Esophagus muscularis mucosa (tissue), 4 donors: ENCODE data around the gene ASAP2. TPM values are rescaled to one million over a fixed set of nuclear protein-coding genes. Genes with fewer than 3 reads are reported as not detected.

ENCODE experiments used
- DNase-seq: peaks from one replicate; pipeline ENCODE4 v3.0.0-alpha.2; 2017; ENCODE audit errors: extremely low spot score
- H3K27ac ChIP-seq, 4 donors: fragments of 200-600 bp; sonication (generic); replicated peaks in 1 of 4; 1 replicate in 3 of 4; 2 replicates in 1 of 4; pipeline ENCODE4 v1.5.1; 2016 to 2019; ENCODE audit warnings: mild to moderate bottlenecking in 1 of 4
- H3K27me3 ChIP-seq, 4 donors: fragments of 200-600 bp; sonication (generic); one replicate each; pipeline versions ENCODE4 v1.5.1 to v1.6.0; 2016 to 2019
- H3K36me3 ChIP-seq, 4 donors: fragments of 200-600 bp; sonication (generic); one replicate each; pipeline ENCODE4 v1.5.1; 2016 to 2019
- H3K4me1 ChIP-seq, 4 donors: fragments of 200-600 bp; sonication (generic); one replicate each; pipeline ENCODE4 v1.5.1; 2016 to 2019
- H3K4me3 ChIP-seq, 4 donors: fragments of 200-600 bp; sonication (generic); 1 replicate in 2 of 4; 2 replicates in 2 of 4; pipeline ENCODE4 v1.5.1; 2016 to 2019; ENCODE audit warnings: mild to moderate bottlenecking in 4 of 4, moderate library complexity in 1 of 4
- H3K9me3 ChIP-seq, 4 donors: fragments of 200-600 bp; sonication (generic); 1 replicate in 3 of 4; 2 replicates in 1 of 4; pipeline ENCODE4 v1.5.1; 2016 to 2019
- CTCF ChIP-seq, 3 experiments: fragments of 200-600 bp in 2 of 3; fragments of 450-650 bp in 1 of 3; sonication (generic) in 2 of 3; IDR thresholded peaks; one replicate each; pipeline ENCODE4 v1.5.1; 2017 to 2019; ENCODE audit warnings: antibody characterized with exemption in 3 of 3, mild to moderate bottlenecking in 2 of 3, moderate library complexity in 1 of 3
- EP300 ChIP-seq: sonication (generic); formaldehyde crosslinking; IDR thresholded peaks from one replicate; pipeline ENCODE4 v1.6.1; 2017; ENCODE audit warnings: antibody characterized with exemption
- POLR2A ChIP-seq: fragments of 450-650 bp; IDR thresholded peaks from one replicate; pipeline ENCODE4 v1.6.1; 2017; ENCODE audit warnings: antibody characterized with exemption, moderate library complexity, mild to moderate bottlenecking, low read depth
- POLR2AphosphoS5 ChIP-seq, 2 donors: sonication (generic); formaldehyde crosslinking; IDR thresholded peaks; one replicate each; pipeline ENCODE4 v1.6.1; 2017; ENCODE audit warnings: antibody characterized with exemption in 2 of 2
- WGBS: methylation state at CpG from one replicate; pipeline ENCODE4 v1.1.5; 2018; 5-methylcytosine and 5-hydroxymethylcytosine counted together
- intact Hi-C: fragments of 100-400 bp; cut with DNase I; formaldehyde crosslinking; loops from one replicate; pipeline ENCODE4 v1.15.1; 2023
- total RNA-seq, 4 donors: library from RNA; depleted of rRNA; stranded (reverse); fragments of >200 nt; gene quantifications; one replicate each; pipeline versions ENCODE4 v1.1.0 to v1.2.1, GENCODE V29; 2016

The ASAP2 gene
- total RNA-seq, 4 donors from 2014 or later: 18.7 to 24.0 (median 21.3) TPM

GRCh38 chr2:9204939-9205338 is 1.7 kb upstream of the ASAP2 start:
- H3K36me3 ChIP-seq: no peaks in the 10 kb centered on the region
- 92% methylated on average over 3 of the region's 3 CpGs for WGBS
- TF ChIP-seq POLR2AphosphoS5 (IDR thresholded peaks at IDR 0.05) (no peak), POLR2A (no peak), CTCF (IDR thresholded peaks at IDR 0.05) (no peak), EP300 (no peak)
- peaks cover 9 to 44% (median 33%) of the 10 kb centered on the region in 4 donors for H3K4me1 ChIP-seq
- DNase-seq: no peak
- intact Hi-C loops: loop anchor here (5.0 to 10.0 kb wide), 2 partner anchors 112 to 220 kb away; partner anchors contain the start of genes CPSF3 and ITGB1BP1
- no peaks in the 10 kb centered on the region for H3K27me3 ChIP-seq
- no peak overlapping the region for H3K4me3 ChIP-seq
- H3K9me3 ChIP-seq: no peaks in the 10 kb centered on the region
- H3K27ac ChIP-seq: peak overlapping the region in 1 of 4 donors; percentile 88

- Histone ChIP-seq H3K27me3 (no peaks in the 10 kb centered on the region), H3K27ac (peak overlapping the region; percentile 80 to 88 (median 84)), H3K4me3 (peak overlapping the region; percentile 67 to 93 (median 83)), H3K4me1 (peaks cover 11 to 49% (median 38%) of the 10 kb centered on the region in 4 donors), H3K9me3 (no peaks in the 10 kb centered on the region), H3K36me3 (no peaks in the 10 kb centered on the region)
- no peak for DNase-seq
- TF ChIP-seq POLR2A (no peak), CTCF (IDR thresholded peaks at IDR 0.05) (no peak), EP300 (no peak), POLR2AphosphoS5 (IDR thresholded peaks at IDR 0.05) (no peak)
- intact Hi-C loops: loop anchor here (5.0 to 10.0 kb wide), 2 partner anchors 112 to 219 kb away; partner anchors contain the start of genes CPSF3 and ITGB1BP1
- WGBS: 68% methylated on average over 6 of the region's 6 CpGs
Observed at GRCh38 chr2:9205486-9205885, 1.1 kb upstream of the ASAP2 start.

GRCh38 chr2:9206991-9207640 is 504 bp downstream of the ASAP2 start:
- intact Hi-C loops: loop anchor here (1.0 to 10.0 kb wide), 4 partner anchors 64 to 218 kb away; partner anchors contain the start of genes CPSF3 and ITGB1BP1
- TF ChIP-seq EP300 (no peak), POLR2A (no peak), POLR2AphosphoS5 (IDR thresholded peaks at IDR 0.05) (no peak), CTCF (IDR thresholded peaks at IDR 0.05) (no peak)
- Histone ChIP-seq H3K27me3 (no peaks in the 10 kb centered on the region), H3K4me1 (peaks cover 19 to 56% (median 55%) of the 10 kb centered on the region in 4 donors), H3K27ac (peak overlapping the region; percentile 80 to 89 (median 86)), H3K9me3 (no peaks in the 10 kb centered on the region), H3K4me3 (peak overlapping the region; percentile 67 to 93 (median 83)), H3K36me3 (no peaks in the 10 kb centered on the region)
- under 1% methylated on average over 29 of the region's 84 CpGs for WGBS
- DNase-seq: no peak

- TF ChIP-seq POLR2A: no peak
- TF ChIP-seq POLR2AphosphoS5 (IDR thresholded peaks at IDR 0.05): peak; percentile 13 to 57
- intact Hi-C loops: loop anchor here (2.0 to 10.0 kb wide), 3 partner anchors 65 to 217 kb away; partner anchors contain the start of genes CPSF3 and ITGB1BP1
- peak overlapping the region; percentile 67 to 93 (median 83) for H3K4me3 ChIP-seq
- peak overlapping the region; percentile 80 to 89 (median 86) for H3K27ac ChIP-seq
- H3K9me3 ChIP-seq: no peaks in the 10 kb centered on the region
- no peaks in the 10 kb centered on the region for H3K36me3 ChIP-seq
- 3% methylated on average over 14 of the region's 34 CpGs for WGBS
- no peaks in the 10 kb centered on the region for H3K27me3 ChIP-seq
- H3K4me1 ChIP-seq: peaks cover 25 to 63% (median 61%) of the 10 kb centered on the region in 4 donors
- DNase-seq: no peak
Observed at GRCh38 chr2:9207641-9208311, 1.2 kb downstream of the ASAP2 start.

- peaks cover 36 to 74% (median 69%) of the 10 kb centered on the region in 4 donors for H3K4me1 ChIP-seq
- TF ChIP-seq CTCF (IDR thresholded peaks at IDR 0.05) (no peak), POLR2AphosphoS5 (IDR thresholded peaks at IDR 0.05) (no peak)
- no peak for DNase-seq
- H3K4me3 ChIP-seq: peak overlapping the region; percentile 10 to 93 (median 73)
- H3K36me3 ChIP-seq: no peaks in the 10 kb centered on the region
- no peaks in the 10 kb centered on the region for H3K9me3 ChIP-seq
- H3K27ac ChIP-seq: peak overlapping the region in 2 of 4 donors; percentile 38 to 80
- intact Hi-C loops: loop anchor here (5.0 to 10.0 kb wide), 2 partner anchors 108 to 216 kb away; partner anchors contain the start of genes CPSF3 and ITGB1BP1
- no peaks in the 10 kb centered on the region for H3K27me3 ChIP-seq
- WGBS: 39% methylated on average over 1 of the region's 1 CpG
Observed at GRCh38 chr2:9208875-9209274, 2.3 kb downstream of the ASAP2 start.
